Right cardiac atrium (tissue), 5 donors: ENCODE data around the gene ACIN1. TPM values are rescaled to one million over a fixed set of nuclear protein-coding genes. Genes with fewer than 3 reads are reported as not detected.

ENCODE experiments used
- ATAC-seq, 2 donors: fragments of 200-7000 bp; cut with Tn5 transposase; one replicate each; pipeline versions ENCODE4 v1.8.0 to v1.9.1; 2020; ENCODE audit warnings: moderate library complexity in 2 of 2, mild to moderate bottlenecking in 1 of 2
- DNase-seq, 3 donors: peaks; one replicate each; pipeline ENCODE4 v3.0.0-alpha.2; 2020
- H3K27ac ChIP-seq: one replicate; pipeline ENCODE4 v1.5.1; 2013; ENCODE audit warnings: mild to moderate bottlenecking, low read length, control low read depth, moderate library complexity
- H3K27me3 ChIP-seq: one replicate; pipeline ENCODE4 v1.6.1; 2013; ENCODE audit not compliant: control insufficient read depth, insufficient read depth
- H3K4me1 ChIP-seq: one replicate; pipeline ENCODE4 v1.6.1; 2013; ENCODE audit warnings: low read length; ENCODE audit not compliant: control insufficient read depth, insufficient read depth
- H3K4me3 ChIP-seq: one replicate; pipeline ENCODE4 v1.5.1; 2013; ENCODE audit warnings: low read length, control low read depth
- H3K9me3 ChIP-seq: one replicate; pipeline ENCODE4 v1.6.1; 2013; ENCODE audit warnings: low read length; ENCODE audit not compliant: control insufficient read depth
- WGBS: extraction: QIAGEN DNeasy Blood & Tissue Kit; methylation state at CpG from one replicate; pipeline ENCODE4 v1.1.7; 2013; 5-methylcytosine and 5-hydroxymethylcytosine counted together
- intact Hi-C, 4 donors: fragments of 100-400 bp; cut with DNase I; formaldehyde crosslinking; loops; one replicate each; pipeline versions ENCODE4 v1.11.0 to v1.14.0; 2022 to 2023
- polyA plus RNA-seq: library from polyadenylated mRNA; stranded (reverse); fragments of 200-250 nt; gene quantifications from one replicate; pipeline ENCODE4 v1.2.3, GENCODE V29; 2013
- total RNA-seq, 4 donors: library from RNA; stranded (reverse); fragmentation: NEBNext Ultra II Directional; extraction: Animal tissue kit (Norgen Biotek cat#: 25700); gene quantifications; one replicate each; pipeline ENCODE4 v1.2.1, GENCODE V29; 2021
- donor health status: healthy with polysubstance abuse.
- donor health status: DM: no; HTN: yes; CAD: no.
- donor health status: DM: no; HTN: no; CAD: no.
- donor health status: DM: no; HTN: yes; CAD: no; lungs with severe emphysema.
- donor health status: DM: yes; HTN: yes; CAD: no.

The ACIN1 gene
- total and polyA plus RNA-seq, 5 donors: 67.1 to 87.8 (median 83.3) TPM

GRCh38 chr14:23095196-23096108 is 516 bp upstream of the ACIN1 start, which contains the start of gene C14orf119:
TSS of gene C14orf119 (plus strand) at chr14:23095505. CDS start at chr14:23097659, 2,154 bp downstream.
- intact Hi-C loops: no loop called here
- DNase-seq (peak; percentile 100), ATAC-seq (peak; percentile 95 to 96)
- Histone ChIP-seq H3K9me3 (no peaks in the 10 kb centered on the region), H3K27me3 (no peaks in the 10 kb centered on the region), H3K27ac (peak within 1 kb of the TSS; percentile 100), H3K4me3 (peak within 1 kb of the TSS; percentile 98), H3K4me1 (peaks cover 2% of the 10 kb centered on the region)
- WGBS: under 1% methylated on average over 46 of the region's 46 CpGs

- under 1% methylated on average over 14 of the region's 14 CpGs for WGBS
- no peaks in the 10 kb centered on the region for H3K27me3 ChIP-seq
- peak overlapping the region; percentile 86 for H3K4me3 ChIP-seq
- H3K27ac ChIP-seq: peak overlapping the region; percentile 99
- peak in 1 of 3 donors; percentile 52 for DNase-seq
- no peak for ATAC-seq
- no peaks in the 10 kb centered on the region for H3K9me3 ChIP-seq
- peaks cover 3% of the 10 kb centered on the region for H3K4me1 ChIP-seq
- intact Hi-C loops: no loop called here
Observed at GRCh38 chr14:23093991-23094665, 808 bp downstream of the ACIN1 start.

DNA sequence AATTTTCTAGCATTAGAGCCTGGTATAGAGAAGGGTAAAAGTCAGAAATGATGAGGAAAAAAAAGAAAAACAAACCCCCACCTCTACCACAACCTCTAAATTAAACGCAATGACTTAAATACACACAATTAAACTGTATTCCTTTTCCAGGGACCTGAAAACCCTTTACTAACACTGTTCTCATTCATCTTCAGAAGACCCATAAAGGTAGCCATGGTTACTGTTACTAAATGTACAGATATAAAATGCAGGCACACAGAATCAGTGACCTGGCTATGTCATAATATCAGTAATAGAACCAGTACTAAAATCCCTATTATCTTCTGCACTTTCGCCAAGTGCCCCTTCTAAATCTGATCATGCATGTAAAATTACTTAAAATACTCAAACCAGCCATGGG is 1.4 kb downstream of the ACIN1 start:
- H3K4me1 ChIP-seq: peaks cover 2% of the 10 kb centered on the region
- no peaks in the 10 kb centered on the region for H3K9me3 ChIP-seq
- ATAC-seq (no peak), DNase-seq (no peak)
- WGBS: 82% methylated on average over 2 of the region's 2 CpGs
- no peak overlapping the region for H3K27ac ChIP-seq
- no peaks in the 10 kb centered on the region for H3K27me3 ChIP-seq
- intact Hi-C loops: no loop called here
- H3K4me3 ChIP-seq: peak overlapping the region; percentile 86

GRCh38 chr14:23093104-23093503 is 1.8 kb downstream of the ACIN1 start:
- WGBS: 58% methylated on average over 2 of the region's 2 CpGs
- H3K9me3 ChIP-seq: no peaks in the 10 kb centered on the region
- H3K4me1 ChIP-seq: peaks cover 2% of the 10 kb centered on the region
- H3K4me3 ChIP-seq: no peak overlapping the region
- DNase-seq: no peak
- intact Hi-C loops: no loop called here
- no peak for ATAC-seq
- H3K27ac ChIP-seq: no peak overlapping the region
- H3K27me3 ChIP-seq: no peaks in the 10 kb centered on the region

GRCh38 chr14:23091294-23092225 is 3.4 kb downstream of the ACIN1 start:
- Histone ChIP-seq H3K27ac (no peak overlapping the region), H3K4me3 (no peak overlapping the region), H3K27me3 (no peaks in the 10 kb centered on the region), H3K9me3 (no peaks in the 10 kb centered on the region), H3K4me1 (peaks cover 2% of the 10 kb centered on the region)
- 78% methylated on average over 12 of the region's 12 CpGs for WGBS
- ATAC-seq: no peak
- no peak for DNase-seq
- intact Hi-C loops: no loop called here

GRCh38 chr14:23090254-23090636 is 4.7 kb downstream of the ACIN1 start:
- H3K4me3 ChIP-seq: no peak overlapping the region
- H3K4me1 ChIP-seq: peaks cover 2% of the 10 kb centered on the region
- intact Hi-C loops: no loop called here
- WGBS: 35% methylated on average over 4 of the region's 4 CpGs
- no peak for DNase-seq
- H3K27me3 ChIP-seq: no peaks in the 10 kb centered on the region
- no peak for ATAC-seq
- H3K27ac ChIP-seq: no peak overlapping the region
- no peaks in the 10 kb centered on the region for H3K9me3 ChIP-seq

DNA sequence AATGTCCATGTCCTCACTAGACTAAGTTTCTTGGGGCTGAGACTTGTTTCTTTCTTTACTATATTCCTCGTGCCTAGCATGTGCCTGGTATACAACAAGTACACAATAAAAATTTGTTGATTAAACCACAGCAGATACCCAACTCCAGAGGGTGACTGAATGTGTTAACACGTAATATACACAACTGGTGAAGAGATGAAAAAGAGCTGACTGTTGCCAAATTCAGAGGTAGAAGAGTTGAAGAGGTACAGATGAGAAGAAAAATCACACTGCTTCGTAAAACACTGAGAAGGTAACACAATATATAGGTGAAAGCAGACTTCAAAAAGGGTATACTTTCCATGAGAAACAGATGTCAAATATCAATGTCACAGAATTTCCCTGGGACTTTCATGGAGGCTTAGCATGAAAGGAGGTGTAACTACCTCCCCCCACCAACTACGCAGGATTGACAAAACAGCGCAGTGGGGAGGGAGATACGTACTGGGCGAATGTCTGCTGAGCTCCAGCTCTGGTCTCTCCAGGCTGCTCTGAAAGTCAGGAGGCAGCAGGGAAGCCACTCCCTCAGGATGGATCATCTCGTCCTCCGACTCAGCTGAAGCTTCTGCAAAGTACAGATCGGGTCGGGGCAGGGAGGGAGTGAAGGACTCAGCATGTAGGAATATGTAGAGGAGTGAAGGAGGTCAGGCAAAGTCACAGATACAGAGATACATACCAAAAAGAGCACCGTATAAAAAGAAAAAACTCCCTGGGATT is 5.3 kb downstream of the ACIN1 start:
- no peaks in the 10 kb centered on the region for H3K9me3 ChIP-seq
- H3K27ac ChIP-seq: no peak overlapping the region
- H3K4me3 ChIP-seq: no peak overlapping the region
- 80% methylated on average over 12 of the region's 12 CpGs for WGBS
- no peak for DNase-seq
- ATAC-seq: no peak
- intact Hi-C loops: no loop called here
- H3K4me1 ChIP-seq: peaks cover 2% of the 10 kb centered on the region
- H3K27me3 ChIP-seq: no peaks in the 10 kb centered on the region

DNA sequence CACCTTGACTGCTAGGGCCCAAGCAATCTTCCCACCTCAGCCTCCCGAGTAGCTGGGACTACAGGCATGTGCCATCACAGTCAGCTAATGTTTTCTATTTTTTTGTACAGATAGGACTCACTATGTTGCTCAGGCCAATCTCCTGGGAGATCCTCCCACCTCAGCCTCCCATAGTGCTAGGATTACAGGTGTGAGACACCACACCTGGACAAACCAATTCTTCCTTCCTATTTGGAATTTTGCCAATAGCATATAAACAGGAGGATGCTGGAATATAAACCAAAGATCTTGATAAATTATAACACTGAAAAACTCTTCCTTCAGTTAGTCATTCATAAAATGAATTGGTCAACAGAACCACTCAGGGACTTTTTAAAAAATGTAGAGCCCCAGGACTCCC is 8.4 kb downstream of the ACIN1 start:
- no peak for DNase-seq
- Histone ChIP-seq H3K4me1 (peaks cover 2% of the 10 kb centered on the region), H3K9me3 (no peaks in the 10 kb centered on the region), H3K4me3 (no peak overlapping the region), H3K27ac (no peak overlapping the region), H3K27me3 (no peaks in the 10 kb centered on the region)
- intact Hi-C loops: no loop called here
- 87% methylated on average over 1 of the region's 1 CpG for WGBS
- no peak for ATAC-seq

GRCh38 chr14:23085458-23085857 is 9.5 kb downstream of the ACIN1 start:
- no peaks in the 10 kb centered on the region for H3K27me3 ChIP-seq
- DNase-seq (no peak), ATAC-seq (no peak)
- peaks cover 2% of the 10 kb centered on the region for H3K4me1 ChIP-seq
- intact Hi-C loops: no loop called here
- H3K4me3 ChIP-seq: no peak overlapping the region
- WGBS: 81% methylated on average over 3 of the region's 3 CpGs
- no peaks in the 10 kb centered on the region for H3K9me3 ChIP-seq
- H3K27ac ChIP-seq: no peak overlapping the region

DNA sequence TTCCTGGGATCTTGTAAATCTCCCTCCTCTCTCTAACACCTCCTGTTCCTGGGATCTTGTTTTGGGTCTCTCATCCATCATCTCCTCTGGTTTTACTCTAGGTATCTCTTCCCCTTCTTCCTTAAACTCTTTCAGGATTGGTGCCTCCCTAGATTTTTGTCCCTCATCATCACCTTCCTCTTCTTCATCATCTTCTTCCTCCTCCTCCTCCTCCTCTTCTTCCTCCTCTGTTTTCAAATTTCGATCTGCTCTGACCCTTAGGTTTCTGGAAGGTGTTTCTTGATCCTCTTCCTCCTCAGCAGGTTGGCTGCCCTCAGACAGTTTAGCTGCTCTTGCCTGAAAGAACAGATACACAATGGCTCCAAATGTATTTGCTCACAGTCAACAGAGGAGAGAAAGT is 14.5 kb downstream of the ACIN1 start:
- peaks cover 2% of the 10 kb centered on the region for H3K4me1 ChIP-seq
- intact Hi-C loops: no loop called here
- DNase-seq: no peak
- H3K27ac ChIP-seq: no peak overlapping the region
- H3K4me3 ChIP-seq: no peak overlapping the region
- H3K9me3 ChIP-seq: no peaks in the 10 kb centered on the region
- no peak for ATAC-seq
- 72% methylated on average over 1 of the region's 1 CpG for WGBS
- H3K27me3 ChIP-seq: no peaks in the 10 kb centered on the region
